H9 (cell line): Measurements from ENCODE around the gene CELF1. TPM values are rescaled to one million over a fixed set of nuclear protein-coding genes. Genes with fewer than 3 reads are reported as not detected.

Experiments used
- DNase-seq: peaks from one replicate; pipeline ENCODE4 v3.0.0-alpha.2; 2017
- H2AFZ ChIP-seq: one replicate; pipeline ENCODE4 v1.6.1; 2013; ENCODE audit warnings: mild to moderate bottlenecking, low read length, control low read depth, moderate library complexity
- H2AK5ac ChIP-seq: 2 replicates; pipeline ENCODE4 v1.6.1; 2013; ENCODE audit warnings: low read length, control low read depth, mixed read lengths; ENCODE audit not compliant: insufficient read length
- H2BK120ac ChIP-seq: one replicate; pipeline ENCODE4 v1.6.1; 2013; ENCODE audit warnings: low read depth, mild to moderate bottlenecking, low read length, control low read depth, inconsistent platforms; ENCODE audit not compliant: poor library complexity, severe bottlenecking
- H2BK12ac ChIP-seq: 2 replicates; pipeline ENCODE4 v1.6.1; 2013; ENCODE audit warnings: low read length, control low read depth, mixed read lengths, low read depth; ENCODE audit not compliant: insufficient read length
- H2BK15ac ChIP-seq: 2 replicates; pipeline ENCODE4 v1.6.1; 2013; ENCODE audit warnings: low read depth, low read length, control low read depth
- H2BK20ac ChIP-seq: one replicate; pipeline ENCODE4 v1.6.1; 2013; ENCODE audit warnings: low read depth, mild to moderate bottlenecking, low read length, control low read depth, inconsistent platforms; ENCODE audit not compliant: poor library complexity, severe bottlenecking
- H2BK5ac ChIP-seq: 2 replicates; pipeline ENCODE4 v1.6.1; 2013; ENCODE audit warnings: low read length, control low read depth, mixed read lengths; ENCODE audit not compliant: insufficient read length
- H3K14ac ChIP-seq: 2 replicates; pipeline ENCODE4 v1.6.1; 2013; ENCODE audit warnings: low read length, control low read depth; ENCODE audit not compliant: insufficient read depth
- H3K18ac ChIP-seq: 2 replicates; pipeline ENCODE4 v1.6.1; 2013; ENCODE audit warnings: low read depth, mild to moderate bottlenecking, mixed read lengths, low read length, control low read depth; ENCODE audit not compliant: insufficient read length
- H3K23ac ChIP-seq: 2 replicates; pipeline ENCODE4 v1.6.1; 2013; ENCODE audit warnings: low read length, control low read depth, mixed read lengths, low read depth; ENCODE audit not compliant: insufficient read length
- H3K23me2 ChIP-seq: 2 replicates; pipeline ENCODE4 v1.6.1; 2013; ENCODE audit warnings: low read depth, mild to moderate bottlenecking, mixed read lengths, low read length, control low read depth; ENCODE audit not compliant: insufficient read length, poor library complexity, severe bottlenecking
- H3K27ac ChIP-seq: 2 replicates; pipeline ENCODE4 v1.5.1; 2013; ENCODE audit warnings: low read length, control low read depth, mixed read lengths, low read depth; ENCODE audit not compliant: insufficient read length
- H3K27me3 ChIP-seq: 2 replicates; pipeline ENCODE4 v1.6.1; 2013; ENCODE audit warnings: low read length, control low read depth, inconsistent platforms; ENCODE audit not compliant: insufficient read depth
- H3K4ac ChIP-seq: 2 replicates; pipeline ENCODE4 v1.6.1; 2013; ENCODE audit warnings: low read depth, mild to moderate bottlenecking, control low read depth, inconsistent platforms, low read length, moderate library complexity
- H3K4me1 ChIP-seq: 2 replicates; pipeline ENCODE4 v1.6.1; 2013; ENCODE audit warnings: low read length, control low read depth, inconsistent platforms; ENCODE audit not compliant: insufficient read depth
- H3K4me2 ChIP-seq: 2 replicates; pipeline ENCODE4 v1.6.1; 2013; ENCODE audit warnings: low read length, control low read depth, mixed read lengths; ENCODE audit not compliant: insufficient read length, insufficient read depth
- H3K56ac ChIP-seq: 2 replicates; pipeline ENCODE4 v1.6.1; 2013; ENCODE audit warnings: low read depth, mild to moderate bottlenecking, mixed read lengths, low read length, control low read depth; ENCODE audit not compliant: insufficient read length
- H3K79me1 ChIP-seq: 2 replicates; pipeline ENCODE4 v1.6.1; 2013; ENCODE audit warnings: low read depth, mild to moderate bottlenecking, moderate library complexity, low read length, control low read depth, inconsistent platforms; ENCODE audit not compliant: insufficient read depth, poor library complexity, severe bottlenecking
- H3K79me2 ChIP-seq: 2 replicates; pipeline ENCODE4 v1.6.1; 2013; ENCODE audit warnings: low read length, control low read depth, inconsistent platforms; ENCODE audit not compliant: insufficient read depth
- H3K9ac ChIP-seq: 2 replicates; pipeline ENCODE4 v1.6.1; 2013; ENCODE audit warnings: low read length, control low read depth, mixed read lengths; ENCODE audit not compliant: insufficient read length; ENCODE audit errors: extremely low read depth
- H3K9me3 ChIP-seq: one replicate; pipeline ENCODE4 v1.6.1; 2013; ENCODE audit warnings: low read depth, low read length, inconsistent platforms; ENCODE audit not compliant: control insufficient read depth
- H3T11ph ChIP-seq: one replicate; pipeline ENCODE4 v1.6.1; 2013; ENCODE audit warnings: mild to moderate bottlenecking, low read length, control low read depth, inconsistent platforms
- H4K20me1 ChIP-seq: one replicate; pipeline ENCODE4 v1.6.1; 2013; ENCODE audit not compliant: control insufficient read depth, insufficient read length, insufficient read depth
- H4K5ac ChIP-seq: 2 replicates; pipeline ENCODE4 v1.6.1; 2013; ENCODE audit warnings: low read depth, mild to moderate bottlenecking, mixed read lengths, low read length, control low read depth; ENCODE audit not compliant: insufficient read length
- H4K8ac ChIP-seq: replicated peaks from 2 replicates; pipeline ENCODE4 v1.6.1; 2013; ENCODE audit warnings: low read length, control low read depth, mixed read lengths, low read depth; ENCODE audit not compliant: insufficient read length
- H4K91ac ChIP-seq: 2 replicates; pipeline ENCODE4 v1.6.1; 2013; ENCODE audit warnings: low read depth, mild to moderate bottlenecking, moderate library complexity, mixed read lengths, low read length, control low read depth; ENCODE audit not compliant: insufficient read length
- H3K27ac Mint-ChIP-seq, 3 experiments: 2 replicates in 2 of 3; 3 replicates in 1 of 3; pipeline ENCODE4 v1.8.0; 2020 to 2021; ENCODE audit warnings: mixed read lengths in 3 of 3, mild to moderate bottlenecking in 1 of 3, moderate library complexity in 1 of 3
- H3K27me3 Mint-ChIP-seq: 2 replicates; pipeline ENCODE4 v1.8.0; 2021; ENCODE audit warnings: low read depth, mild to moderate bottlenecking, moderate library complexity, mixed read lengths
- H3K36me3 Mint-ChIP-seq, 3 experiments: 2 replicates in 2 of 3; 3 replicates in 1 of 3; pipeline ENCODE4 v1.8.0; 2020 to 2021; ENCODE audit warnings: low read depth in 3 of 3, mixed read lengths in 3 of 3; ENCODE audit not compliant: insufficient read depth in 1 of 3
- H3K4me1 Mint-ChIP-seq, 2 experiments: 2 replicates each; pipeline ENCODE4 v1.8.0; 2020; ENCODE audit warnings: mixed read lengths in 2 of 2
- H3K4me3 Mint-ChIP-seq, 2 experiments: 2 replicates in 1 of 2; 3 replicates in 1 of 2; pipeline ENCODE4 v1.8.0; 2020 to 2021; ENCODE audit warnings: mild to moderate bottlenecking in 2 of 2, mixed read lengths in 2 of 2, moderate library complexity in 1 of 2
- H3K9me3 Mint-ChIP-seq, 2 experiments: 2 replicates in 1 of 2; 3 replicates in 1 of 2; pipeline ENCODE4 v1.8.0; 2020; ENCODE audit warnings: mild to moderate bottlenecking in 2 of 2, mixed read lengths in 2 of 2, moderate library complexity in 1 of 2
- CTCF ChIP-seq: fragments of 200-600 bp; sonication (generic); conservative IDR thresholded peaks from 3 replicates; pipeline ENCODE4 v1.8.0; 2021; ENCODE audit warnings: antibody characterized with exemption, mild to moderate bottlenecking
- WGBS: extraction: QIAGEN DNeasy Blood & Tissue Kit; methylation state at CpG from one replicate; pipeline ENCODE4 v1.1.7; 2013; ENCODE audit warnings: missing lambda C conversion rate, low lambda C conversion rate, mixed read lengths; ENCODE audit not compliant: insufficient read length; ENCODE audit errors: extremely low coverage; 5-methylcytosine and 5-hydroxymethylcytosine counted together
- total RNA-seq: library from RNA; stranded (reverse); gene quantifications from 2 replicates; pipeline ENCODE4 v1.2.1, GENCODE V29; 2021

The CELF1 gene
- total RNA-seq, 1 experiment from 2014 or later: 211 TPM

DNA sequence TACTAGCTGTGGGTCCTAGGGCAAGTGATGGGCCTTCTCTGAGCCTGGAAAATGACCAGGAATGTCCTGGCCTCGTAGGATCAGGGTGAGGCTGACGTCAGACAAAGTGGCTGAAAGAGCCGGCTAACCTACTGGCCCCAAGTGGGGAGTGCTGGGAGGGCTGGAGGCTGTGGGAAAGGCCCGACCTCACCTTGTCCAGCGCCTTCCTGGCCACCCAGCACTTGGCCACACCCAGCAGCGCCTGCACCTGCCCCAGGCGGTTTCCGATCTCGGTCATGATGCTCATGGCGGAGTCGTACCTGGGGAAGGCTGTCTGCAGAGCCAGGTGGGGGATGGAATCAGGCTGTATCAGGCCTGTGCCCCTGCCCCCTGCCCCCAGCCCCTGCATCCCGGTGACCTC, 111.5 kb downstream of the CELF1 start:
- H3K4me1 Mint-ChIP-seq: peaks cover 0 to 4% of the 10 kb centered on the region in 2 experiments; a peak in 1 of 4 replicates
- Histone ChIP-seq H3K9ac (no peak overlapping the region), H3K23ac (no peak overlapping the region), H3K27ac (no peak overlapping the region), H3K14ac (no peak overlapping the region), H3K79me1 (no peaks in the 10 kb centered on the region), H3K18ac (no peak overlapping the region), H2AFZ (no peak overlapping the region), H3T11ph (no peak overlapping the region), H3K79me2 (no peaks in the 10 kb centered on the region), H4K91ac (no peak overlapping the region), H3K9me3 (no peaks in the 10 kb centered on the region), H2BK15ac (no peak overlapping the region), H3K4ac (no peak overlapping the region), H4K20me1 (no peaks in the 10 kb centered on the region), H3K23me2 (no peaks in the 10 kb centered on the region), H4K8ac (no peak overlapping the region), H3K56ac (no peak overlapping the region), H2BK120ac (no peak overlapping the region), H3K4me2 (no peak overlapping the region), H2BK5ac (no peak overlapping the region), H3K27me3 (no peaks in the 10 kb centered on the region), H2AK5ac (no peak overlapping the region), H4K5ac (no peak overlapping the region), H3K4me1 (no peaks in the 10 kb centered on the region), H2BK20ac (no peak overlapping the region), H2BK12ac (no peak overlapping the region)
- H3K9me3 Mint-ChIP-seq: no peaks in the 10 kb centered on the region
- TF ChIP-seq CTCF: no peak
- no peak for DNase-seq
- no peak overlapping the region for H3K4me3 Mint-ChIP-seq
- H3K36me3 Mint-ChIP-seq: no peaks in the 10 kb centered on the region; a peak in 1 of 7 replicates
- H3K27me3 Mint-ChIP-seq: no peaks in the 10 kb centered on the region; the same call in 1 of the 2 replicates
- no peak overlapping the region for H3K27ac Mint-ChIP-seq
- no CpG with 5 or more reads among the region's 12 CpGs for WGBS
